Caki2 (cell line): ENCODE data around the gene CHRNB4. TPM values are rescaled to one million over a fixed set of nuclear protein-coding genes. Genes with fewer than 3 reads are reported as not detected.

Source experiments
- DNase-seq: peaks from one replicate; pipeline ENCODE4 v3.0.0-alpha.2; 2015; ENCODE audit warnings: low read depth
- in situ Hi-C: cut with HindIII; loops from 2 replicates; pipeline ENCODE4 v1.10.0; 2016; ENCODE audit warnings: low sequenced_read_pairs, low pct_unique_long_range_greater_than_20kb, mixed read lengths
- total RNA-seq: library from RNA; depleted of rRNA; stranded (reverse); fragments of >200 nt; shearing (Covaris generic); gene quantifications from 2 replicates; pipeline ENCODE4 v1.2.3, GENCODE V29; 2014; ENCODE audit warnings: low replicate concordance

The CHRNB4 gene
- total RNA-seq, 1 experiment from 2014 or later, result 6.5 TPM

GRCh38 chr15:78640527-78641101 lies 396 bp downstream of the CHRNB4 start:
- in situ Hi-C loops, result no loop called here
- DNase-seq, result no peak

GRCh38 chr15:78638658-78639314 lies 2.2 kb downstream of the CHRNB4 start:
- DNase-seq, result peak; percentile 19
- in situ Hi-C loops, result no loop called here

- in situ Hi-C loops, result no loop called here
- DNase-seq, result no peak
Observed at GRCh38 chr15:78637776-78638435, 3.1 kb downstream of the CHRNB4 start.

- in situ Hi-C loops, result no loop called here
- no peak for DNase-seq
Observed at GRCh38 chr15:78636378-78636859, 4.6 kb downstream of the CHRNB4 start.

DNA sequence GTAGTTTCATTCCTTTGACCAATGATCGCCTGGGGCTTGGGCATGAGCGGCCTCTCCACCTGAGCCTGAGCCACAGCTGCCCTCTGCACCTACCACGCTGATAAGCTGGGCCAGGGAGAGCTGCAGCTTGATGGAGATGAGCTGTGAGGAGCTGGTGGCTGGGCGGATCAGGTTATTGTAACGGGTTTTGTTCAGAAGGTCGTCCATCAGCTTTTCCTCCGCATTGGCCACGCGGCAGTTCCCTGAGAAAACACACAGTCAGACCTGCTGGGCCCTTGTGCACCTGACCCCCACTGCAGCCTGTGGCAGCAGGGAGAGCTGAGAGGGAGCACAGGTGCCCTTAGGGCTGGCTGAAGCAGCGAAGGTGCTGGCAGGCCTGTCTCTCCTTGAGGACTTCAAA lies 5.7 kb downstream of the CHRNB4 start:
- DNase-seq, result no peak
- in situ Hi-C loops, result no loop called here

- no peak for DNase-seq
- in situ Hi-C loops, result no loop called here
Observed at GRCh38 chr15:78634210-78635145, 6.5 kb downstream of the CHRNB4 start.

GRCh38 chr15:78633348-78633747 lies 7.7 kb downstream of the CHRNB4 start:
- DNase-seq, result no peak
- in situ Hi-C loops, result no loop called here

DNA sequence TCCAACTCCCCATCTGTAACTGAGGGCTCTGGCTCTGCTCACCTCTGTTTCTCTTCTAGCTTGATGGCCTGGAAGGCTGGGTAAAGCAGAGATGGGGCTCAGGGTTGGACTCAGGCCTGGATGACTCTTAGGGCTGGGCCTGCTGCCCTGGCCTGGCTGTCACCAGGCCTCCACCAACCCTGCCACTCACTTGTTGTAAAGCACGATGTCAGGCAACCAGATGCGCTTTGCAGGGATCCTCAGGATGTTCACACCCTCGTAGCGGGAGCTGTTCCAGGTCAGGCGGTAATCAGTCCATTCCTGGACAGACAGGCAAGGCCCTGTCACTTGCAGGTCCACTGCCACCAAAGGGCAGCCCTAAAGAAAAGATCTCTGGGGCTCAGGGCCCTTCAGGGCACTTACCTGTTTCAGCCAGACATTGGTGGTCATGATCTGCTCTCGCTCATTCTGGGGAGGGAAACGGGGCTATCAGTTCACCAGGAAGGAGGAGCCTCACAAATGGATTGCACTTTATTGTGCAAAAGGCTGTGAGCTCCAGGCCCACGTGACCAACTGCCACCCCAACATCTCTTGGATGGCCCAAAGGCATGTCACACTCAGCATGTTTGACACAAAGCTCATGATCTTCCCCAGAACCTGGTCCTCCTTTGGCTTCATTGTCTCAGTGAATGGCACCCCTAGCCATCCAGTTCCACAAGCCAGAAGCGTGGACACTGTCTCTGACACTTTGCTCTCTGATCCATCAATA lies 9.9 kb downstream of the CHRNB4 start:
- in situ Hi-C loops, result no loop called here
- DNase-seq, result no peak

GRCh38 chr15:78629716-78630065 lies 11.3 kb downstream of the CHRNB4 start:
- in situ Hi-C loops, result no loop called here
- no peak for DNase-seq

- in situ Hi-C loops, result no loop called here
- DNase-seq, result no peak
Observed at GRCh38 chr15:78629031-78629715, 11.8 kb downstream of the CHRNB4 start.

- no peak for DNase-seq
- in situ Hi-C loops, result no loop called here
Observed at GRCh38 chr15:78628227-78628626, 12.8 kb downstream of the CHRNB4 start.

DNA sequence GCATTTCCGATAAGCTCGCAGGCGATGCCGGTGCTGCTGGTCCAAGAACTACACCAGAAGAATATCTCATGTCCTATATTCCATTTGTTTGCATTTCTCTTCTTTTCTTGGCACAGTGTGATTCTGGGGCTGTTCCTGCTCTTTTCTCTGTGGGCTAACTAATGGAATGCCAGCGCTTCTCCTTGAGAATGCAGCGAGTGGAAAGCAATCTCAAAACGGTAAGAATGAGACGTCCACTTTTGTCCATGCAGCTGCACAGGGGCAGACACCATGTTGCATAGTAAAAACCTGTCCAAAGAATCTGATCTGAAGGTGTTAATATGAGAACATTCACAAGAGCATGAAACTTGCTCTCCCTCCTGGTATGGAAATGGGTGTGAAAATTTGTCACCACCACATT lies 13.7 kb downstream of the CHRNB4 start:
- in situ Hi-C loops, result no loop called here

GRCh38 chr15:78626381-78626995 lies 14.5 kb downstream of the CHRNB4 start:
- no peak for DNase-seq
- in situ Hi-C loops, result no loop called here

More for the DNA sequence above, 13.7 kb downstream of the CHRNB4 start:
- DNase-seq, result no peak

- in situ Hi-C loops, result no loop called here
- no peak for DNase-seq
Observed at GRCh38 chr15:78625606-78626280, 15.3 kb downstream of the CHRNB4 start.

DNA sequence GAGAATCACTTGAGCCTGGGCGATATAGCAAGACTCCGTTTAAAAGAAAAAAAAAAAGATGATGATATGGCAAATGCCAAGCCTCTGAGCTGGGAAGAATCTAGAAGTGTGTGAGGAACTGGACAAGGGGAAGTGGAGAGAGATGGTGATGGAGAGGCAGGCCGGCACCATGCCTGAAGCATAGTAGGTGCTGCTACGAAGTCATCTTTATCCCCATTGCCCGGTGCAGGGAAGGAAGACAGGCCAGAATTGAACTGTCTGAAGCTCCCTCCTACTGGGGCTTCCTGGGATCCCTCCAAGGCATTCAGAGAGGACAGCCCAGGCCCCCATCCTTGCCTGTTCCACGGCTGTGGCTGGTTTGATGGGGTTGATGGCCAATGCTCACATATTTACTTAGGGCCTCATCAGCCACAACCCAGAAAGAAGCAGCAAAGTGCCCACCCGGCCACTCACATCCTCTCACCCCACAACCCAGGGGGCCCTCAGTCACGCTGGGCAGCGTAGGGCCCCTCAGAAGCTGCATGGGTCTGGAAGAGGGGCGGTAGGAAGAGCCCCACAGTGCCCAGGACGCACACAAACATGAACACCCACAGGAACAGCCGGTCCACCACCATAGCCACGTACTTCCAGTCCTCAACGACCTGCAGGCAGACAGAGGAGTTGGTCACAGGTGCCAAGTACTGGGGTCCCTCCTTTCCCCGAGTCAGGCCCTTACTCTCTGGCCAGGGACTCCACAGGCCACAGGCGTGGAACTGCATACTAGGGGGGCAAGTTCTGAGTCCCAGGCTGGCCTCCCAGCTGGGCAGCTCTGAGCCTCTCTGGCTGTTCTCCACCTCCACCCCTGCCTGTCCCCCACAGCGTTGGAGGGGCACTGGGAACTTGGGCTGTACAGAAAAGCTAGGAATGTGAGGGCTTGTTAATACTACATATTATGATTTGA lies 16.1 kb downstream of the CHRNB4 start:
- DNase-seq, result no peak

More for the DNA sequence above, 16.1 kb downstream of the CHRNB4 start:
- in situ Hi-C loops, result no loop called here
